VCaP (cell line): ENCODE measurements around the gene ANKRD11.

Experiments used
- H3K27ac ChIP-seq: fragments of 450-650 bp; 2 replicates; pipeline ENCODE4 v1.5.1; 2017
- CTCF ChIP-seq: fragments of 450-650 bp; conservative IDR thresholded peaks from 2 replicates; pipeline ENCODE4 v1.5.1; 2017; ENCODE audit warnings: mild to moderate bottlenecking, moderate library complexity

ANKRD11 gene

GRCh38 chr16:89410322-89410721 is 80.0 kb downstream of the ANKRD11 start:
- peak overlapping the region; percentile 52 for H3K27ac ChIP-seq
- no peak for TF ChIP-seq CTCF

GRCh38 chr16:89409161-89409711 is 81.1 kb downstream of the ANKRD11 start:
- TF ChIP-seq CTCF = no peak
- peak overlapping the region; percentile 50; the same call in 1 of the 2 replicates for H3K27ac ChIP-seq

GRCh38 chr16:89408315-89408714 is 82.0 kb downstream of the ANKRD11 start:
- TF ChIP-seq CTCF = no peak

GRCh38 chr16:89407925-89408300 is 82.4 kb downstream of the ANKRD11 start:
- H3K27ac ChIP-seq = peak overlapping the region; percentile 50; the same call in 1 of the 2 replicates
- TF ChIP-seq CTCF = no peak

More at GRCh38 chr16:89408315-89408714, 82.0 kb downstream of the ANKRD11 start:
- peak overlapping the region; percentile 50; the same call in 1 of the 2 replicates for H3K27ac ChIP-seq

- TF ChIP-seq CTCF = no peak
- H3K27ac ChIP-seq = peak overlapping the region; percentile 50; the same call in 1 of the 2 replicates
Observed at GRCh38 chr16:89407282-89407924, 83.0 kb downstream of the ANKRD11 start.

- no peak for TF ChIP-seq CTCF
- peak overlapping the region; percentile 50; the same call in 1 of the 2 replicates for H3K27ac ChIP-seq
Observed at GRCh38 chr16:89406277-89406888, 84.0 kb downstream of the ANKRD11 start.

- no peak for TF ChIP-seq CTCF
Observed at GRCh38 chr16:89404561-89404960, 85.8 kb downstream of the ANKRD11 start.

More at GRCh38 chr16:89404561-89404960, 85.8 kb downstream of the ANKRD11 start:
- H3K27ac ChIP-seq = no peak overlapping the region
